IMR-90 (cell line): Measurements from ENCODE around the gene KCNH5. TPM values are rescaled to one million over a fixed set of nuclear protein-coding genes. Genes with fewer than 3 reads are reported as not detected.

Experiments used
- ATAC-seq: fragments of 200-7000 bp; cut with Tn5 transposase; 2 replicates; pipeline ENCODE4 v1.9.1; 2020; ENCODE audit warnings: low read depth, mild to moderate bottlenecking, moderate library complexity
- BruUV-seq: library from RNA; stranded (reverse); fragments of 400-500 nt; replicated peaks from 2 replicates; lab custom pipeline; 2021; lab: Mats Ljungman, UMichigan
- CTCF ChIA-PET: fragments of 300-600 bp; formaldehyde crosslinking; extraction: SDS; loops from one replicate; lab custom pipeline; 2021; ENCODE audit warnings: antibody characterized with exemption; lab: Yijun Ruan, JAX
- POLR2A ChIA-PET: fragments of 300-600 bp; sonication (Branson Sonifier 250); formaldehyde crosslinking; loops from one replicate; lab custom pipeline; 2022; ENCODE audit warnings: antibody characterized with exemption; ENCODE audit not compliant: unreplicated experiment; lab: Charles Lee
- DNase-seq: peaks from one replicate; pipeline ENCODE4 v3.0.0; 2013
- H2AFZ ChIP-seq: replicated peaks from 2 replicates; pipeline ENCODE3; 2013; ENCODE audit warnings: low read length, mild to moderate bottlenecking; ENCODE audit not compliant: poor library complexity
- H2AK5ac ChIP-seq: 2 replicates; pipeline ENCODE4 v1.6.1; 2013; ENCODE audit warnings: low read depth, low read length, inconsistent platforms
- H2AK9ac ChIP-seq: replicated peaks from 2 replicates; pipeline ENCODE3; 2013; ENCODE audit warnings: mild to moderate bottlenecking, low read depth, low read length, moderate library complexity; ENCODE audit not compliant: poor library complexity
- H2BK120ac ChIP-seq: 2 replicates; pipeline ENCODE4 v1.6.1; 2013; ENCODE audit warnings: low read depth, low read length, inconsistent platforms
- H2BK15ac ChIP-seq: 3 replicates; pipeline ENCODE4 v1.6.1; 2013; ENCODE audit warnings: low read depth, low read length, inconsistent platforms
- H2BK20ac ChIP-seq: 2 replicates; pipeline ENCODE4 v1.6.1; 2013; ENCODE audit warnings: low read depth, mild to moderate bottlenecking, inconsistent platforms, low read length, moderate library complexity
- H2BK5ac ChIP-seq: 2 replicates; pipeline ENCODE4 v1.6.1; 2013; ENCODE audit warnings: mild to moderate bottlenecking, low read depth, low read length, inconsistent platforms; ENCODE audit not compliant: poor library complexity, severe bottlenecking
- H3K14ac ChIP-seq: replicated peaks from 2 replicates; pipeline ENCODE4 v1.6.1; 2013; ENCODE audit warnings: low read depth, low read length, inconsistent platforms
- H3K18ac ChIP-seq: 2 replicates; pipeline ENCODE4 v1.6.1; 2013; ENCODE audit warnings: low read depth, low read length, control low read depth
- H3K23ac ChIP-seq: 2 replicates; pipeline ENCODE4 v1.6.1; 2013; ENCODE audit warnings: low read depth, low read length, inconsistent platforms
- H3K27ac ChIP-seq: 2 replicates; pipeline ENCODE4 v1.5.1; 2013; ENCODE audit warnings: mild to moderate bottlenecking, control low read depth, low read length; ENCODE audit not compliant: insufficient read depth
- H3K27me3 ChIP-seq: 2 replicates; pipeline ENCODE4 v1.6.1; 2013; ENCODE audit warnings: low read length; ENCODE audit not compliant: control insufficient read depth, insufficient read depth
- H3K36me3 ChIP-seq: 2 replicates; pipeline ENCODE4 v1.6.1; 2013; ENCODE audit warnings: low read length, mixed read lengths; ENCODE audit not compliant: control insufficient read depth, insufficient read depth
- H3K4ac ChIP-seq: 2 replicates; pipeline ENCODE4 v1.6.1; 2013; ENCODE audit warnings: low read depth, low read length, inconsistent platforms
- H3K4me1 ChIP-seq: 2 replicates; pipeline ENCODE4 v1.6.1; 2013; ENCODE audit warnings: low read length, mixed read lengths; ENCODE audit not compliant: control insufficient read depth, insufficient read depth
- H3K4me2 ChIP-seq: 2 replicates; pipeline ENCODE4 v1.6.1; 2013; ENCODE audit warnings: low read depth, mild to moderate bottlenecking, control low read depth, low read length, moderate library complexity
- H3K4me3 ChIP-seq: 2 replicates; pipeline ENCODE4 v1.5.1; 2013; ENCODE audit warnings: low read depth, mild to moderate bottlenecking, control low read depth, low read length, moderate library complexity; ENCODE audit not compliant: insufficient read depth
- H3K56ac ChIP-seq: 2 replicates; pipeline ENCODE4 v1.6.1; 2013; ENCODE audit warnings: low read length, inconsistent platforms; ENCODE audit not compliant: insufficient read depth; ENCODE audit errors: extremely low read depth
- H3K79me1 ChIP-seq, 2 experiments: 2 replicates each; pipeline ENCODE4 v1.6.1; 2013; ENCODE audit warnings: low read length in 2 of 2, inconsistent platforms in 1 of 2, low read depth in 1 of 2
- H3K9ac ChIP-seq: 2 replicates; pipeline ENCODE4 v1.6.1; 2013; ENCODE audit warnings: low read depth, low read length, control low read depth
- H3K9me1 ChIP-seq: 2 replicates; pipeline ENCODE4 v1.6.1; 2013; ENCODE audit warnings: low read length, inconsistent platforms; ENCODE audit not compliant: insufficient read depth
- H3K9me3 ChIP-seq: 2 replicates; pipeline ENCODE4 v1.6.1; 2013; ENCODE audit warnings: low read length; ENCODE audit not compliant: control insufficient read depth, insufficient read depth
- H4K20me1 ChIP-seq: 2 replicates; pipeline ENCODE4 v1.6.1; 2013; ENCODE audit warnings: low read length, inconsistent platforms; ENCODE audit not compliant: insufficient read depth
- H4K5ac ChIP-seq: 2 replicates; pipeline ENCODE4 v1.6.1; 2013; ENCODE audit warnings: mild to moderate bottlenecking, low read depth, low read length, control low read depth
- H4K8ac ChIP-seq, 2 experiments: 2 replicates each; pipeline ENCODE4 v1.6.1; 2013; ENCODE audit warnings: low read depth in 2 of 2, low read length in 2 of 2, control low read depth in 1 of 2, inconsistent platforms in 1 of 2
- H4K91ac ChIP-seq: 2 replicates; pipeline ENCODE4 v1.6.1; 2013; ENCODE audit warnings: low read depth, low read length, inconsistent platforms; ENCODE audit not compliant: insufficient read depth
- CEBPB ChIP-seq: IDR thresholded peaks from 2 replicates; pipeline ENCODE4 v1.6.1; 2012; ENCODE audit warnings: low read depth, low read length, improper control_type of control experiment
- CHD1 ChIP-seq: IDR thresholded peaks from 2 replicates; pipeline ENCODE4 v1.6.1; 2012; ENCODE audit warnings: low read depth, low read length, improper control_type of control experiment
- FOS ChIP-seq: fragments of 150-350 bp; IDR thresholded peaks from 2 replicates; pipeline ENCODE4 v1.6.1; 2016; ENCODE audit warnings: low read depth, low read length
- MAZ ChIP-seq: IDR thresholded peaks from 2 replicates; pipeline ENCODE4 v1.6.1; 2012; ENCODE audit warnings: low read depth, mild to moderate bottlenecking, low read length, improper control_type of control experiment, moderate library complexity, borderline replicate concordance
- SMC3 ChIP-seq: fragments of 150-350 bp; IDR thresholded peaks from 2 replicates; pipeline ENCODE4 v1.6.1; 2016; ENCODE audit warnings: low read depth, mild to moderate bottlenecking, antibody characterized with exemption, low read length, moderate library complexity
- WGBS, 2 experiments: methylation state at CpG; one replicate each; pipeline versions ENCODE4 v1.1.5 to v1.1.7; 2013; ENCODE audit warnings: missing lambda C conversion rate in 2 of 2; ENCODE audit not compliant: insufficient read length in 1 of 2; ENCODE audit errors: extremely low coverage in 2 of 2; 5-methylcytosine and 5-hydroxymethylcytosine counted together
- dilution Hi-C: fragments of 300-500 bp; cut with HindIII; formaldehyde crosslinking; loops from one replicate; pipeline ENCODE4 v1.14.3; 2018; ENCODE audit warnings: low sequenced_read_pairs; ENCODE audit not compliant: unreplicated experiment
- in situ Hi-C: fragments of 300-500 bp; cut with MboI; formaldehyde crosslinking; loops from 3 replicates; pipeline ENCODE4 v1.14.3; 2019; ENCODE audit warnings: low sequenced_read_pairs, inconsistent platforms, mixed read lengths
- intact Hi-C: fragments of 100-400 bp; cut with micrococcal nuclease; formaldehyde crosslinking; loops from 2 replicates; pipeline ENCODE4 v1.10.0; 2022
- polyA plus RNA-seq, 3 experiments: library from polyadenylated mRNA; depleted of rRNA; stranded (reverse); fragments of >200 nt; gene quantifications; 2 replicates each; pipeline ENCODE4 v1.2.3, GENCODE V29; 2012; ENCODE audit warnings: low replicate concordance in 1 of 3
- total RNA-seq: library from RNA; depleted of rRNA; stranded (reverse); fragments of >200 nt; gene quantifications from 2 replicates; pipeline ENCODE4 v1.2.3, GENCODE V29; 2012
- TF ChIP-seq, protein P1 (sequence below): fragments of 150-350 bp; IDR thresholded peaks from 2 replicates; pipeline ENCODE4 v1.6.1; 2017; ENCODE audit warnings: mild to moderate bottlenecking, antibody characterized with exemption, low read length, low read depth

KCNH5 gene
- total and polyA plus RNA-seq, 2 of the 4 experiments (the other 2 are of a cell fraction), result under 0.01 to 0.03 TPM

DNA sequence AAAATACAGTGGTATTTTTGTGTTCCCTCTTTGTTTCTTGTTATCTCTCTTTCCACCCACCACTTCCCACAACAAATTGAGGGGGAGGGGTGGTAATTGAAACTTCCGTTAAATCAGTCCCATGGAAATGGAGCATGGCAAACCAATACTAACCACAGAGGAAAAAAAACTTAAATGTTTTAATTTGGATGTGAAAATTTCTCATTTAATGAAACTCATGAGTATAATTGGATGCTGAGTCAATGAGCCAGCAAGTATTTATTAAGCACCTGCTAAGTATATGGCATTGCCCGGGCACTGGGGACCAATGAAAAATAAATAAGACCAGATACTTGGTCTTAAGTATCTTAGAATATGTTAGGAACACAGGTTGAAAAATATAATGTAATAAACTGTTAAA lies 147.5 kb downstream of the KCNH5 start:
- H3K27ac ChIP-seq, result no peak overlapping the region
- TF ChIP-seq, protein P1, sequence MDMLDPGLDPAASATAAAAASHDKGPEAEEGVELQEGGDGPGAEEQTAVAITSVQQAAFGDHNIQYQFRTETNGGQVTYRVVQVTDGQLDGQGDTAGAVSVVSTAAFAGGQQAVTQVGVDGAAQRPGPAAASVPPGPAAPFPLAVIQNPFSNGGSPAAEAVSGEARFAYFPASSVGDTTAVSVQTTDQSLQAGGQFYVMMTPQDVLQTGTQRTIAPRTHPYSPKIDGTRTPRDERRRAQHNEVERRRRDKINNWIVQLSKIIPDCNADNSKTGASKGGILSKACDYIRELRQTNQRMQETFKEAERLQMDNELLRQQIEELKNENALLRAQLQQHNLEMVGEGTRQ, result no peak
- TF ChIP-seq FOS, result no peak
- no peak for TF ChIP-seq CHD1
- no peak for TF ChIP-seq MAZ
- no peak for TF ChIP-seq CEBPB
- no peak for TF ChIP-seq SMC3
- POLR2A ChIA-PET, result no interaction called here
- no peaks in the 10 kb centered on the region for H4K20me1 ChIP-seq
- no peak overlapping the region for H3K23ac ChIP-seq
- CTCF ChIA-PET, result no interaction called here
- no peak overlapping the region for H3K4ac ChIP-seq
- no peak overlapping the region for H2BK20ac ChIP-seq
- no peak overlapping the region for H2BK5ac ChIP-seq
- no peak overlapping the region for H4K5ac ChIP-seq
- no peak overlapping the region for H3K9ac ChIP-seq
- no peaks in the 10 kb centered on the region for H3K4me1 ChIP-seq
- no peak overlapping the region for H2AFZ ChIP-seq
- no peak overlapping the region for H3K56ac ChIP-seq
- no peak overlapping the region for H3K18ac ChIP-seq
- H4K91ac ChIP-seq, result no peak overlapping the region
- H2AK9ac ChIP-seq, result no peak overlapping the region
- no TSS peak for BruUV-seq
- WGBS, 2 experiments, result no CpG with 5 or more reads among the region's 2 CpGs
- no peak overlapping the region for H2BK15ac ChIP-seq
- no peaks in the 10 kb centered on the region for H3K27me3 ChIP-seq
- H3K14ac ChIP-seq, result no peak overlapping the region
- no peaks in the 10 kb centered on the region for H3K36me3 ChIP-seq
- in situ Hi-C loops, result no loop called here
- no peaks in the 10 kb centered on the region for H3K9me1 ChIP-seq
- H2BK120ac ChIP-seq, result no peak overlapping the region
- ATAC-seq (no peak), DNase-seq (no peak)
- H2AK5ac ChIP-seq, result no peak overlapping the region
- no peaks in the 10 kb centered on the region for H3K79me1 ChIP-seq
- dilution Hi-C loops, result no loop called here
- no peak overlapping the region for H3K4me2 ChIP-seq
- no peak overlapping the region for H3K4me3 ChIP-seq
- intact Hi-C loops, result no loop called here
- no peaks in the 10 kb centered on the region for H3K9me3 ChIP-seq
- H4K8ac ChIP-seq, result no peak overlapping the region
